GM19463 (cell line): ENCODE measurements around the gene FAM83F.
"Not testable (repeated sequence)": the region's sequence is repeated elsewhere in the genome, so short reads cannot be mapped to it uniquely, and the experiment has no call there.

ENCODE experiments used
- ATAC-seq: cut with Tn5 transposase; IDR thresholded peaks from one replicate; pipeline ENCODE4 v1.9.1; 2021; ENCODE audit warnings: mild to moderate bottlenecking, moderate library complexity; ENCODE audit not compliant: unreplicated experiment

Gene FAM83F

GRCh38 chr22:40014667-40015248, 20.0 kb downstream of the FAM83F start:
- no peak for ATAC-seq

GRCh38 chr22:40015358-40015976, 20.7 kb downstream of the FAM83F start:
- no peak for ATAC-seq

DNA sequence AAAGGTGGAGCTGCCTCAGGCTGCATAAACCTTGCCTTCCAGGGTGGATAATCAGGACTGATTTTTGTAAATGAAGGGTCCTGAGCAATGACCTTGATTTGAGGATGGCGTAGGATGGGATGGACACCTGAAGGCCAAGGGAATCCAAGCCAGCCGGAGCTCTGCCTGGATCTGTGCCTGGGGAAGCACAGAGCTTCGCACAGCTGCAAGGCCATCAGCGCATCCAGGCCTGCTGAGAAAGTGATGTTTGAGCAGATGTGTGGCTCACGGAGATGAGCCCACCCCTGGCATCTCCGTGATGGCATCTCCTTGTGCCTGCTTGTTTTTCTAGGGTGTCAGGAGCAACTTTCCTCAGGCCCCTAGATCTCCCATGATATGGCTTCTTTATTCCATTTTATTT, 23.3 kb downstream of the FAM83F start:
- no peak for ATAC-seq

DNA sequence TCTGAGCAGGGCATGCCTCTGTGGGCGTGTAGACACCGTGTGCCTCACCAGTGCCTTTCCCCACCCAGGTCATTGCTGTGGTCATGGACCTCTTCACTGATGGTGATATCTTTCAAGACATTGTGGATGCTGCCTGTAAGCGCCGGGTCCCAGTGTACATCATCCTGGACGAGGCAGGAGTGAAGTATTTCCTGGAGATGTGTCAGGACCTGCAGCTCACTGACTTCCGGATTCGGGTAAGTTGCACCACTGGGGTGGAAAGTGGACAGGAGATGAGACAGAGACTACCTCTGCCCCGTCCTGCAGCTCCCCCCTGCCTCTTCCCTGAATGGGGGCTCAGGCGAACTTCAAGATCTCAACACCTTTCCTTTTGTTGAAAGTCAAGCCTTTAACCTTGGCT, 24.3 kb downstream of the FAM83F start:
- ATAC-seq = no peak

- ATAC-seq = no peak
Measured at GRCh38 chr22:40020956-40021355, 26.2 kb downstream of the FAM83F start.

DNA sequence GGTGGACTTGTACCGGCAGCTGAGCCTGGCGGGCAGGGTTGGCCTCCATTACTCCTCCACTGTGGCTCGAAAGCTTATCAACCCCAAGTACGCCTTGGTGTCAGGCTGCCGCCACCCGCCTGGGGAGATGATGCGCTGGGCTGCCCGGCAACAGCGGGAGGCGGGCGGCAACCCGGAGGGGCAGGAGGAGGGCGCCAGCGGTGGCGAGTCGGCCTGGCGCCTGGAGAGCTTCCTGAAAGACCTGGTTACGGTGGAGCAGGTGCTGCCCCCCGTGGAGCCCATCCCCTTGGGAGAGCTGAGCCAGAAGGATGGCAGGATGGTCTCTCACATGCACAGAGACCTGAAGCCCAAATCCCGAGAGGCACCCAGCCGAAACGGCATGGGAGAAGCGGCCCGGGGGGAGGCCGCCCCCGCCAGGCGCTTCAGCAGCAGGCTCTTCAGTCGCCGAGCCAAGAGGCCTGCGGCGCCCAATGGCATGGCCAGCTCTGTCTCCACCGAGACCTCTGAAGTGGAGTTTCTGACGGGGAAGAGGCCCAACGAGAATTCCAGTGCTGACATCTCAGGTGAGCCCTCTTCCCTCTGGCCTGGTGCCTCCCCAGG, 26.7 kb downstream of the FAM83F start:
- no peak for ATAC-seq

DNA sequence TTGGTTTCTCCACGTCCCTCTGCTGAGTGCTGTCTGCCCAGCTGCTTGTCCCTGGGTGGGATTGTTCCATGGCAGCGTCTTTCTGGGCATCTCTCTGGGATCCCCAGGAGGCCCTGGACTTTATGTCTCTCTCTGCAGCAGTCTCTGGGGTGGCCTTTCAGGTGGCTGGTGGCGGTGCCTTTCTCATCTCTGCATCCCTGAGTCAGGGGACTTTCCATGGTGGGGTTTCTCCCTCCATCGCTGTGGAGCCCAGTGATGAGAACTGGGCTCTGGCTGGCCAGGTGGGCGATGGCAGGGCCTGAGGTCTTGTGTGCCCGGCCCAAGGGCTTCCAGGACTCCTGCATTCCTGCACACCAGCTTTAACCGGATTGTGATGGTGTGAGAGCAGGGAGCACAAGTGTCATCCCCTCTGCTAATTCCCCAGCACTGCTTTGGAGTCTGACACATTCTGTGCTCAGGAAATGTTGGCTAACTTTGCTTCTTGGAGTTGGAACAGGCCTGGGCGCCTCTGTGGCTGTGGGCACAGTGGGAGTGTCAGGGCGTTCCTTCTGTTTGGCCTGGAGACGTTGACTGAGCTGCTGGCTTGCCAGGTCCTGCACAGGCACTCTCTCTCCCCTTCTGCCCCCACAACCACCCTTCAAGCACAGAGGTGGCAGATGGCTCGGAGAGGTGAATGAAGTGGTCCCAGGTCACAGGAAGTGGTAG, 27.9 kb downstream of the FAM83F start:
- ATAC-seq = no peak

- no peak for ATAC-seq
Measured at GRCh38 chr22:40023341-40023841, 28.6 kb downstream of the FAM83F start.

DNA sequence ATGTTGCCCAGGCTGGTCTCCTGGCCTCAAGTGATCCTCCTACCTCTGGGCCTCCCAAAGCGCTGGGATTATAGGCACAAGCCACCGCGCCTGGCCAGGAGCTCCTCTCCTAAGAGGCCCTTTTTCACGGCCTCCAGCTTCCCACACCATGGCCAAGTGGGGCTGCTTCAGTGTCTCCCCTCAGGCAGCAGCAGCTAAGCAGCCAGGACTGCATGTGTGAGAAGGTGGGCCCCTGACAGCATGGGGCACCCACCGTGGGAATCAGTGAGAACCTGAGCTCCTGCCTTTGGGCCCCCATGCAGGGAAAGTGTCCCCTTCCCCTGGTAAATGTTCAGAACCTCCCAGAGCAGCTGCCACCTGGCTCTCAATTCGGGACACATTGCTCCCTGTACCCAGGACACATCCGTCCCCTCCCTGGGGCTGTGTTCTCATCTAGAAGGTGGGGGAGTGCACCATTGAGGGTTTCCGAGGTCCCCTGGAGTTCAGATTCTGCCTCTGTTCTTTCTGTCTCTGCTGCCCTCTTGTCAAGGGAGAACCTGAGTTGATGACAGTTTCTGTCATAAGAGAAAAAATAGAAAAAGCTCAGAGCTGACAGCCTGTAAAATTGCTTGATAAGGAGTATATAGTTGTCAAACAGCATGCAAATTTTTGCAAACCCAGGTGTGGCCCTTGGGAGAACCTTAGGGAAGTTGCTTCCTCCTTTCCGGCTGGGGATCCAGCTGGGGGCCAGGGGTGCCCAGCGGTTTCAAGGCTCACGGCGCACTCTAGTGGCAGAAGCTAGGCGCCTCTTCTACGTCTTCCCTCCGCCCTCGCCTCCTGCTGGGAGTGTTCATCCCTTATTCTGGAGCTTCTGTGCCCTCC, 29.7 kb downstream of the FAM83F start:
- ATAC-seq = no peak

- ATAC-seq = not testable (repeated sequence)
Measured at GRCh38 chr22:40025062-40025379, 30.3 kb downstream of the FAM83F start.

DNA sequence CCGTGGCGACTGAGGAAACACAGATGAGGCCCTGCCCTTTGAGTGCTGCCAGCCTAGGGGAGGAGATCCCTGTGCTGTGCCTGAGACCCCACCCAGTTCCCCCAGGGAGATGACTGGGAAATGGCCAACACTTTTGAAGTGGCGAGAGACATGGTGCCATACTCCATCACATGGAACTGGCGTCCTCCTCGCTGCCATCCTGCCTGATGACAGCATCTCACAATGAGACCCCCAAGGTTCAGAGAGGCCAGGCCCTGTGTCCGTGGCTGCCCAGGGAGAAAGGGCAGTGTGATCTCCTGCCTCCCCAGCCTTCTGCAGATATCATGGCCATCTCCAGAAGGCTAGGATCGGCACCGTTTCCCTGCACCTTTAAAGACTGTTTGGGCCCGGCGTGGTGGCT, 31.1 kb downstream of the FAM83F start:
- no peak for ATAC-seq

DNA sequence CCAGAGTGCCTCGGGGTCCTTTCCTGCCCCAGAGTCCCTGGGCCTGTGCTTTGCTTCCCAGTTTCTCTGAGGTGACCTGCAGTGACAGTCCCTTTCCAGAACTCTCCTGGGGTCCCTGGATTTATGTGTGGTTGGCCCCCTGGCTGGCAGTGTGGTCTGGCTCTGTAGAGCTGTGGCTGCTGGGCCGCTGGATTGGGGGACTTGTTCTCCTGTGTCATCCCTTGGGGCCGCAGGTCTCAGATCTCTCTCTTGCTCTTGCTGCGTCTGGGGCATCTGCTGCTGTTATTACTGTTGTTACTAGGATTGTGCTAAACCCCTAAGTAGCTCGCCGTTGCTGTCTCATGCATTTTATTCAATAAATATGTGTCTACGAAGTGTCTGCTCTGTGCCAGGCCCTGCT, 31.9 kb downstream of the FAM83F start:
- ATAC-seq = no peak

GRCh38 chr22:40027191-40028097, 32.7 kb downstream of the FAM83F start:
- no peak for ATAC-seq

DNA sequence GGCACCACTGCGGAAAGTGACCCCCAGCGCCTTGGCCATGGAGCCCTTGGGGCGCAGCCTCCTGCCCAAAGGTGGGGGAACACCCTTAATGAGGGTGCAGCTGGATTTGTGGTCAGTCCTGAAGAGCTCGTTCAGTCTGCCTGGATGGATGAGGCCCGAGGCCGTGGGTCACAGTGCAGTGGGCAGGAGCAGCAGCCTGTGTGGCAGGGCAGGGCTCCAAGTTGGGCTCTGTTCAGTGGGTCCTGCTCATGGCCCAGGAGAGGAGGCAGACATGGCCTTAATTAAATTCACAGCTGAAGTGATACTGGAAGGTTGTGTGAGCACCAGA, 33.3 kb downstream of the FAM83F start:
- no peak for ATAC-seq

GRCh38 chr22:40029189-40029890, 34.6 kb downstream of the FAM83F start:
- ATAC-seq = no peak

DNA sequence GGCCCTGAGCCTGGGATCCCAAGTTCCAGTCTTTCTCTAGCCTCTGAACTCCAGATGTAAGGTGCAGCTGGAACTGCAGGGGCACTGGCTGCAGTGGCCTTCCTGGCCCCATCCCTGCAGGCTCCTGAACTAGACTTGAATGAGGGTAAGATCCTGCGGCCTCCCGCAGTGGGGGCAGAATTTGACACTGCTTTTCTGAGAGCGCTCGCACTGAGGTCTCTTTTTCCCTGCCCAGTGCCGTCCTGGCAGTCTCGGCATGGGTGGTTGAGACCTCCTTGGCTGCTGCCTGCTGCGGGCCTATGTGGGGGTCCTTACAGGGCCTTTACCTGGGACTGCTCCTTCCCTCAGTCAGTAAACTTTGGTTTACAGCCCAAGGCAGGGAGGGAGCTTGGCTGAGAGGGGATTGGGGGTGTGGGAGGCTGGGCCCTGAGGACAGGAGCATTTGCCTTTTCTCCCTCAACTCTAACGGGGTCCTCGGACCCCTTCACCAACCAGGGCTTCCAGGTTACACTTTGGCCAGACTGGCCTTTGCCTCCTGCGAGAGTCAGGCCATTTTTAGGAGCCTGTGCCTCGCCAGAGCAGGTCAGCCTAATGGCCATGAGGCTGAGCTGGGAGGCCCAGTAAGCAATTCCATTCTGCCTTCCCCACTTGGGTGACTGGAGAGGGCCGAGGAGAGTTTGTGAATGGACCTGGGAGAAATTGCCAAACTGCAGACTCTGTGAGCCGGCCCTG, 35.4 kb downstream of the FAM83F start:
- no peak for ATAC-seq

DNA sequence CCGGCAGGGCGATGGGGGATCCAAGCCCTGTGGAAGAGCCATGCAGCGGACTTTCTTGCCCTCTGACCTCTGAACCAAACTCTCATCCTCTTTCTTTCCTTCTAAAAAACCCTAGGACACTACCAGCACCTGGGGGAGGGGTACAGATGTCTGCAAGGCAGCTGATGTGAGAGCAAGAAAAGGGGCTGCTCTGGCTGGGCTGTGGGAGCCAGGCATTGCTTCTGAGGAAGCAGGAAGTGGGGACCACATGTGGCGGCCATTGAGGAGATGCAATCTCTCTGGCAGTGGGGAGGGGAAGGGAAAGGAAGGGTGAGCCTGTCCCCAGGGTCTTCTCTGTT, 36.0 kb downstream of the FAM83F start:
- ATAC-seq = no peak

DNA sequence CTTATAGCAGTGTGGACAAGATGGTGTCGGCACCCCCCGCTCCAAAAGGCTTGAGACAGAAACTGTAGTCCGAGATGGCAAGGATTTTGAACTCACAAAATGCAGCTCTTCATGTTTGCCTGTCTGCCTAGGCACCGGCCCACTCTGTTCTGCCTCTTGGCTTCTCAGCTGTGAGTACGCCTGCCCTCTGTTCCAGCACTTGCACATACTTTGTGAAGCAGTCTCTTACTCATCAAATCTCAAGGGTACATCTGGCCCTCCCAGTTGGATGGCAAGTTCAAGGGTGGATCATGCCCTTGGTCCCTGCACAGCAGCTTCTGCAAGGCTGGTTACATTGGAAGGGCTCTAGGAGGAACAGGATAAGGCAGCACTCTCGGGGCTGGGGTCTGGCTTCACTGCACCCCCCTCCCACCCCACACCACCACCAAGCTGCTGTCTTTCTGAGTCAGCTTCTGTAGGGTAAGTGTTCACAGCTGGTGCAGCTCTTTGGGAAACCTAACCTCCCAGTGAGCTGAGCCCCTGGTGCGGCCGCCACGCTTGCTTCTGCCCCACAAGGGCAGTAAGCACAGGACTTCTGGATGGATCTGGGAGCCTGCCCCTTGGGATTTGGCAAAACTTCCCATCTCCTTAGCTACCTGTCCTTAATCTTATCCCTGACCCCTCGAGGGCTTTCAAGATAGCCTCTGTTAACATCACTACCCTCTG, 37.2 kb downstream of the FAM83F start:
- no peak for ATAC-seq
